ENCODE measurements around the gene RABGGTA. TPM values are rescaled to one million over a fixed set of nuclear protein-coding genes. Genes with fewer than 3 reads are reported as not detected.

RABGGTA gene
- total RNA-seq, 1 donor from 2014 or later, result 54.9 TPM

GRCh38 chr14:24261256-24261968 is 10.0 kb downstream of the RABGGTA start:
- no peak for TF ChIP-seq CTCF (IDR thresholded peaks at IDR 0.05)
- H3K27ac ChIP-seq, result no peak overlapping the region
- intact Hi-C loops (cut with DNase I), result no loop called here
- no peaks in the 10 kb centered on the region for H3K9me3 ChIP-seq
- H3K36me3 ChIP-seq, result no peaks in the 10 kb centered on the region
- DNase-seq (ENCODE audit: low spot score in 2 of 2), result no peak
- H3K27me3 ChIP-seq, result no peaks in the 10 kb centered on the region
- H3K4me1 ChIP-seq, result no peaks in the 10 kb centered on the region
- H3K4me3 ChIP-seq, result no peak overlapping the region

GRCh38 chr14:24260780-24261157 is 10.6 kb downstream of the RABGGTA start:
- no peaks in the 10 kb centered on the region for H3K4me1 ChIP-seq
- no peak for TF ChIP-seq CTCF (IDR thresholded peaks at IDR 0.05)
- H3K27ac ChIP-seq, result no peak overlapping the region
- no peak for DNase-seq (ENCODE audit: low spot score in 2 of 2)
- intact Hi-C loops (cut with DNase I), result no loop called here
- no peaks in the 10 kb centered on the region for H3K36me3 ChIP-seq
- H3K27me3 ChIP-seq, result no peaks in the 10 kb centered on the region
- H3K4me3 ChIP-seq, result no peak overlapping the region
- H3K9me3 ChIP-seq, result no peaks in the 10 kb centered on the region

- no peak for TF ChIP-seq CTCF (IDR thresholded peaks at IDR 0.05)
- no peaks in the 10 kb centered on the region for H3K4me1 ChIP-seq
- H3K36me3 ChIP-seq, result no peaks in the 10 kb centered on the region
- H3K4me3 ChIP-seq, result no peak overlapping the region
- no peaks in the 10 kb centered on the region for H3K9me3 ChIP-seq
- intact Hi-C loops (cut with DNase I), result no loop called here
- no peak overlapping the region for H3K27ac ChIP-seq
- H3K27me3 ChIP-seq, result no peaks in the 10 kb centered on the region
- no peak for DNase-seq (ENCODE audit: low spot score in 2 of 2)
Observed at GRCh38 chr14:24260026-24260779, 11.2 kb downstream of the RABGGTA start.

- H3K4me3 ChIP-seq, result no peak overlapping the region
- no peaks in the 10 kb centered on the region for H3K36me3 ChIP-seq
- no peaks in the 10 kb centered on the region for H3K27me3 ChIP-seq
- H3K27ac ChIP-seq, result no peak overlapping the region
- no peak for TF ChIP-seq CTCF (IDR thresholded peaks at IDR 0.05)
- intact Hi-C loops (cut with DNase I), result no loop called here
- no peak for DNase-seq (ENCODE audit: low spot score in 2 of 2)
- H3K4me1 ChIP-seq, result no peaks in the 10 kb centered on the region
- H3K9me3 ChIP-seq, result no peaks in the 10 kb centered on the region
Observed at GRCh38 chr14:24259282-24260025, 11.9 kb downstream of the RABGGTA start.

- Histone ChIP-seq H3K36me3 (no peaks in the 10 kb centered on the region), H3K4me1 (no peaks in the 10 kb centered on the region), H3K27me3 (no peaks in the 10 kb centered on the region), H3K4me3 (no peak overlapping the region), H3K9me3 (no peaks in the 10 kb centered on the region), H3K27ac (no peak overlapping the region)
- TF ChIP-seq CTCF (IDR thresholded peaks at IDR 0.05), result no peak
- intact Hi-C loops (cut with DNase I), result no loop called here
- DNase-seq (ENCODE audit: low spot score in 2 of 2), result no peak
Observed at GRCh38 chr14:24258548-24259265, 12.7 kb downstream of the RABGGTA start.
